ENCODE data around the gene WDR75.
A peak's percentile ranks its signal among the peaks of the same experiment; 100 is the strongest.

Gene WDR75

DNA sequence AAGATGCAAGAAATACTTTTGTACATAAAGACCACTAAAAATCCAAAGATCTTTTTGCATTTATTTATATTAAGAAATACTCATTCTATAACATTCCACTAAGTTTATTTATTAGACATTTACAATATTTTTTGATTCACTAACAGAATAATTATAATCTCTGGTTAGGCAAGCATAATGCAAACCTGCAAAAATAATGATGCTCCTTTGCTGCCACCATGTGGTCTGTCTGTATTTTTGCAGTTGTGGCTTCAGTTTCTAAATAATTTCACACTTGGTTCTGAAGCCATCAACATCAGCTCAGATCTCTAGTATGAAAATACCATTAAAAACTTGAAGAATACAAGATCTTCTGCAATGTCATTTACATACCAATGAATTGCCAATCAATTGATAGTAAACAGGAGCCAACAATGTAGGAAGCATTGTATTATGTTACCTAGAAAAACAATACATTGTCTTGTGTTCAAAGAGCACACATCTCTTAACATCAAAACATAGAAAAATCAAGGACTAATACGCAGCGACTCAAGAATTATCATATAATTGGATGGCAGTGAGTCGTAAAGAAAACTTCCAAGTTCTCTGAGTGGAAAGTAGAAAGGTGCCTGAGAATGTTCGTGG is 28.8 kb upstream of the WDR75 start:
- DNase-seq, result no peak
- H3K36me3 ChIP-seq, result no peaks in the 10 kb centered on the region
- TF ChIP-seq, protein P1, sequence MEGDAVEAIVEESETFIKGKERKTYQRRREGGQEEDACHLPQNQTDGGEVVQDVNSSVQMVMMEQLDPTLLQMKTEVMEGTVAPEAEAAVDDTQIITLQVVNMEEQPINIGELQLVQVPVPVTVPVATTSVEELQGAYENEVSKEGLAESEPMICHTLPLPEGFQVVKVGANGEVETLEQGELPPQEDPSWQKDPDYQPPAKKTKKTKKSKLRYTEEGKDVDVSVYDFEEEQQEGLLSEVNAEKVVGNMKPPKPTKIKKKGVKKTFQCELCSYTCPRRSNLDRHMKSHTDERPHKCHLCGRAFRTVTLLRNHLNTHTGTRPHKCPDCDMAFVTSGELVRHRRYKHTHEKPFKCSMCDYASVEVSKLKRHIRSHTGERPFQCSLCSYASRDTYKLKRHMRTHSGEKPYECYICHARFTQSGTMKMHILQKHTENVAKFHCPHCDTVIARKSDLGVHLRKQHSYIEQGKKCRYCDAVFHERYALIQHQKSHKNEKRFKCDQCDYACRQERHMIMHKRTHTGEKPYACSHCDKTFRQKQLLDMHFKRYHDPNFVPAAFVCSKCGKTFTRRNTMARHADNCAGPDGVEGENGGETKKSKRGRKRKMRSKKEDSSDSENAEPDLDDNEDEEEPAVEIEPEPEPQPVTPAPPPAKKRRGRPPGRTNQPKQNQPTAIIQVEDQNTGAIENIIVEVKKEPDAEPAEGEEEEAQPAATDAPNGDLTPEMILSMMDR (IDR thresholded peaks at IDR 0.05; ENCODE audit: low read depth, low read length), result peak; percentile 44; the same call in 1 of the 2 replicates
- no peak overlapping the region for H3K27ac ChIP-seq
- H3K9me3 ChIP-seq (ENCODE audit: severe bottlenecking), result no peaks in the 10 kb centered on the region
- no peak overlapping the region for H3K4me3 ChIP-seq (ENCODE audit: low read depth, low read length)
- no peaks in the 10 kb centered on the region for H3K27me3 ChIP-seq (ENCODE audit: insufficient read depth, low read depth, severe bottlenecking)

DNA sequence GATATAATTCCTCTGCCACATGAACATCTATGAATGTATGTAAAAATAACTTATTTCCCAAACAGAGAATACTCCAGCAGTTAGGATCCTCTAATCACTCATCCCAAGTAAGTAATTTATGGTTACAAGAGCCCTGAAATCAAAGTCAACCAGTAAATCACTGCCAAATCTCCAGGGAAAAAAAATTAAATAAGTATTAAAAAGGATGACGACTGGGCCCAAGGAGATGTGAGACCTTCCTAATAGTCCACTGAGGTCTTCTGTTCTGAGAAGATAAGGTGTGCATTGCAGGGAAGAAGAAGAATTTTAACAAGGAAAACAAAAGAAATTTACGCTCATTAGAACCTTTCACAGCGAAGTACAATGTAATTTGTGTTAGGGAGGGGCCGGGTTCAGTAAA is 28.0 kb upstream of the WDR75 start:
- no peak for DNase-seq
- H3K9me3 ChIP-seq (ENCODE audit: severe bottlenecking), result no peaks in the 10 kb centered on the region
- TF ChIP-seq, protein P1 (IDR thresholded peaks at IDR 0.05; ENCODE audit: low read depth, low read length), result no peak
- no peaks in the 10 kb centered on the region for H3K27me3 ChIP-seq (ENCODE audit: insufficient read depth, low read depth, severe bottlenecking)
- H3K27ac ChIP-seq, result no peak overlapping the region
- no peak overlapping the region for H3K4me3 ChIP-seq (ENCODE audit: low read depth, low read length)
- no peaks in the 10 kb centered on the region for H3K36me3 ChIP-seq

DNA sequence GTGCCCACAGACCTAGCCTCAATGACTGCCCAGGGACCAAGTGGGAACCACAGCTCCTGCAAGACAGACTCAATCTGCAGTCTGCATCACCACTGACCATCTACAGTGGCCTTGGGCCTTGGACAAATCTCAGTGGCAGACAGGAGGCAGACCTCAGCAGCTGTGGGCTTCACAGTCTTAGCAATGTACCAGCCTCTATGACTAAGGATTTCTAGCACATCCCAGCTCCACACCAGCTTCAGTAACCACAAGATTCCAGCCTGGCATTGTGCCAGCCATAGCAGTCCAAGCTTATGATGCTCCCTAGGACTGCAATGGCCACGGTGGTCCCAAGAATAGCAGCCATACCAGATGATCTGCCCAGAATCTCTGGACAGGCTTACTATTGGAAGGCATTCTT is 19.6 kb upstream of the WDR75 start:
- DNase-seq, result no peak

DNA sequence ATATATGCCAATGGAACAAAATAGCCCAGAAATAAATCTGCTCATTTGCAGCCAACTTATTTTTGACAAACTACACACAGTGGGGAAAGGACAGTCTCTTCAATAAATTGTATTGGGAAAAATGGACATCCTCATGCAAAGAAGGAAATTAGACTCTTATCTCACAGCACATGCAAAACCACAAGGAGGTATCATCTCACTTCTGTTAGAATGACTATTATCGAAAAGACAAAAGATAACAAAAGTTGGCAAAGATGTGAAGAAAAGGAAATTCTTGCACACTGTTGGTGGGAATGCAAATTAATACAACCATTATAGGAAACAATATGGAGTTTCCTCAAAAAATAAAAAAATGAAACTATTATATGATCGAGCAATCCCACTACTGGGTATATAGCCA is 16.3 kb upstream of the WDR75 start:
- Histone ChIP-seq H3K4me3 (ENCODE audit: low read depth, low read length) (no peak overlapping the region), H3K9me3 (ENCODE audit: severe bottlenecking) (no peaks in the 10 kb centered on the region), H3K27ac (no peak overlapping the region), H3K27me3 (ENCODE audit: insufficient read depth, low read depth, severe bottlenecking) (no peaks in the 10 kb centered on the region), H3K36me3 (no peaks in the 10 kb centered on the region)
- TF ChIP-seq, protein P1 (IDR thresholded peaks at IDR 0.05; ENCODE audit: low read depth, low read length), result no peak
- no peak for DNase-seq

More for the DNA sequence above, 19.6 kb upstream of the WDR75 start:
- Histone ChIP-seq H3K27me3 (ENCODE audit: insufficient read depth, low read depth, severe bottlenecking) (no peaks in the 10 kb centered on the region), H3K27ac (no peak overlapping the region), H3K4me3 (ENCODE audit: low read depth, low read length) (no peak overlapping the region), H3K9me3 (ENCODE audit: severe bottlenecking) (no peaks in the 10 kb centered on the region), H3K36me3 (no peaks in the 10 kb centered on the region)
- TF ChIP-seq, protein P1 (IDR thresholded peaks at IDR 0.05; ENCODE audit: low read depth, low read length), result no peak

DNA sequence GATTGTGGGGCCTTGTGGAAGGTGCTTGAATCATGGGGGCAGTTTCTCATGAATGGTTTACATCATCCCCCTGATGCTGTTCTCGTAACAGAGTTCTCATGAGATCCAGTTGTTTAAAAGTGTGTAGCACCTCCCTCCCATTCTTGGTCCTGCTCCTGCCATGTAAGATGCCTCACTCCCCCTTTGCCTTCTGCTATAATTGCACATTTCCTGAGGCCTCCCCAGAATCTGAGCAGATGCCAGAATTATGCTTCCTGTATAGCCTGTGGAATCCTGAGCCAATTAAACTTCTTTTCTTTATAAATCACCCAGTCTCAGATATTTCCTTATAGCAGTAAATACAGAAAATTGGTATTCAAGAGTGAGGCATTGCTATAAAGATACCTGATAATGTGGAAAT is 15.6 kb upstream of the WDR75 start:
- Histone ChIP-seq H3K9me3 (ENCODE audit: severe bottlenecking) (no peaks in the 10 kb centered on the region), H3K27ac (no peak overlapping the region), H3K4me3 (ENCODE audit: low read depth, low read length) (no peak overlapping the region), H3K27me3 (ENCODE audit: insufficient read depth, low read depth, severe bottlenecking) (no peaks in the 10 kb centered on the region), H3K36me3 (no peaks in the 10 kb centered on the region)
- TF ChIP-seq, protein P1 (IDR thresholded peaks at IDR 0.05; ENCODE audit: low read depth, low read length), result no peak
- no peak for DNase-seq

DNA sequence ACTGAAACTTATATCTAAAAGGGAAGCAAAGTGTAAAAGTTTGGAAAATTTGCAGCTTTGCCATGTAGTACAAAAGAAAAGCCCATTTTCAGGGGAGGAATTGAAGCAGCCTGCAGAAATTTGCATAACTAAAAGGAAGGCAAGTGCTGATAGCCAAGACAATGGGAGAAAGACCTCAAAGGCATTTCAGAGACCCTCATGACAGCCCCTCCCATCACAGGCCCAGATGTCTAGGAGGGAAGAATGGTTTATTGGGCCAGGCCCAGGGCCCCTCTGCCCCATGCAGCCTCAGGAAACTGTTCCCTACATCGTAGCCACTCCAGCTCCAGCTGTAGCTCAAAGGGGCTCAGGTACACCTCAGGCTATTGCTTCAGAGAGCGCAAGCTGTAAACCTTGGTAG is 14.4 kb upstream of the WDR75 start:
- Histone ChIP-seq H3K27ac (no peak overlapping the region), H3K36me3 (no peaks in the 10 kb centered on the region), H3K4me3 (ENCODE audit: low read depth, low read length) (no peak overlapping the region), H3K27me3 (ENCODE audit: insufficient read depth, low read depth, severe bottlenecking) (no peaks in the 10 kb centered on the region), H3K9me3 (ENCODE audit: severe bottlenecking) (no peaks in the 10 kb centered on the region)
- DNase-seq, result no peak
- TF ChIP-seq, protein P1 (IDR thresholded peaks at IDR 0.05; ENCODE audit: low read depth, low read length), result no peak
